GM12878 (cell line): ENCODE data around the gene FNIP1. TPM values are rescaled to one million over a fixed set of nuclear protein-coding genes. Genes with fewer than 3 reads are reported as not detected.

Source experiments
- ATAC-seq: fragments of 200-7000 bp; cut with Tn5 transposase; 3 replicates; pipeline ENCODE4 v1.9.1; 2020; ENCODE audit warnings: mild to moderate bottlenecking, moderate library complexity
- BruUV-seq: library from RNA; stranded (reverse); fragments of 400-500 nt; replicated peaks from 2 replicates; lab custom pipeline; 2021; lab: Mats Ljungman, UMichigan
- CTCF ChIA-PET: fragments of 300-600 bp; sonication (Branson Sonifier 250); formaldehyde crosslinking; extraction: SDS; loops from one replicate; lab custom pipeline; 2021; ENCODE audit warnings: inconsistent platforms; lab: Yijun Ruan, JAX
- POLR2A ChIA-PET: fragments of 350-600 bp; formaldehyde crosslinking; extraction: SDS; loops from one replicate; lab custom pipeline; 2021; ENCODE audit warnings: inconsistent platforms; lab: Charles Lee
- RAD21 ChIA-PET: fragments of 300-600 bp; sonication (Branson Sonifier 250); formaldehyde crosslinking; loops from one replicate; lab custom pipeline; 2023; ENCODE audit warnings: antibody characterized with exemption; ENCODE audit not compliant: unreplicated experiment; lab: Charles Lee
- SMC1A ChIA-PET: fragments of 300-600 bp; sonication (Branson Sonifier 250); formaldehyde crosslinking; loops from one replicate; lab custom pipeline; 2023; ENCODE audit not compliant: unreplicated experiment, uncharacterized antibody; lab: Charles Lee
- DNase-seq: peaks from one replicate; pipeline ENCODE4 v3.0.0-alpha.2; 2011; ENCODE audit warnings: low read depth, low spot score
- FAIRE-seq: peaks from 3 replicates; lab custom pipeline; 2011; peaks lifted over from hg19 to GRCh38; lab: Jason Lieb, UNC
- H2AFZ ChIP-seq: 2 replicates; pipeline ENCODE4 v1.6.0; 2011; ENCODE audit warnings: low read depth, low read length, control low read depth; ENCODE audit not compliant: control insufficient read depth
- H3K27ac ChIP-seq: 2 replicates; pipeline ENCODE4 v1.5.1; 2011; ENCODE audit warnings: control low read depth; ENCODE audit not compliant: control insufficient read depth, insufficient read depth
- H3K27me3 ChIP-seq, 2 experiments: replicated peaks in 1 of 2; 2 replicates each; pipeline versions ENCODE4 v1.6.0 to v1.6.1; 2011; ENCODE audit warnings: low read length in 1 of 2; ENCODE audit not compliant: control insufficient read depth in 2 of 2, insufficient read depth in 2 of 2
- H3K36me3 ChIP-seq, 2 experiments: 2 replicates each; pipeline ENCODE4 v1.5.1; 2011; ENCODE audit warnings: low read length in 1 of 2; ENCODE audit not compliant: control insufficient read depth in 2 of 2, insufficient read depth in 2 of 2
- H3K4me1 ChIP-seq: 2 replicates; pipeline ENCODE4 v1.6.1; 2011; ENCODE audit warnings: mild to moderate bottlenecking, low read length, moderate library complexity, mixed read lengths; ENCODE audit not compliant: control insufficient read depth, insufficient read depth
- H3K4me2 ChIP-seq: 2 replicates; pipeline ENCODE4 v1.6.0; 2011; ENCODE audit warnings: control low read depth; ENCODE audit not compliant: control insufficient read depth, insufficient read depth
- H3K4me3 ChIP-seq: fragments of 200-600 bp; sonication (generic); 2 replicates; pipeline ENCODE4 v1.5.1; 2016
- H3K79me2 ChIP-seq: 2 replicates; pipeline ENCODE4 v1.6.0; 2011; ENCODE audit warnings: low read length; ENCODE audit not compliant: control insufficient read depth, insufficient read depth
- H3K9ac ChIP-seq: 2 replicates; pipeline ENCODE4 v1.8.0; 2011; ENCODE audit warnings: low read length, control low read depth, mixed read lengths; ENCODE audit not compliant: control insufficient read depth, insufficient read depth
- H3K9me3 ChIP-seq: replicated peaks from 3 replicates; pipeline ENCODE4 v1.5.1; 2011; ENCODE audit warnings: mild to moderate bottlenecking, low read length; ENCODE audit not compliant: control insufficient read depth, insufficient read depth
- H4K20me1 ChIP-seq: 2 replicates; pipeline ENCODE4 v1.6.0; 2011; ENCODE audit not compliant: control insufficient read depth, insufficient read depth
- CHD2 ChIP-seq: IDR thresholded peaks from 2 replicates; pipeline ENCODE4 v1.6.1; 2011; ENCODE audit warnings: low read depth, low read length, improper control_type of control experiment, borderline replicate concordance
- NKRF ChIP-seq: fragments of 450-650 bp; conservative IDR thresholded peaks from 2 replicates; pipeline ENCODE4 v1.6.1; 2017; ENCODE audit warnings: mild to moderate bottlenecking, moderate library complexity
- RAD21 ChIP-seq: IDR thresholded peaks from 2 replicates; pipeline ENCODE4 v1.6.1; 2011; ENCODE audit warnings: mild to moderate bottlenecking, low read depth, low read length, moderate library complexity; ENCODE audit not compliant: insufficient read depth
- WGBS: methylation state at CpG from one replicate; pipeline ENCODE4 v1.1.6; 2016; ENCODE audit warnings: low lambda C conversion rate; ENCODE audit not compliant: insufficient replicate concordance, insufficient coverage; ENCODE audit errors: missing lambda C conversion rate; 5-methylcytosine and 5-hydroxymethylcytosine counted together
- in situ Hi-C: fragments of 300-500 bp; cut with MboI; formaldehyde crosslinking; loops from 9 replicates; pipeline ENCODE4 v1.14.3; 2018; ENCODE audit warnings: mixed read lengths
- intact Hi-C: fragments of 100-400 bp; cut with micrococcal nuclease; formaldehyde crosslinking; loops from one replicate; pipeline ENCODE4 v1.14.2; 2022; ENCODE audit not compliant: unreplicated experiment
- polyA plus RNA-seq, 11 experiments: library from polyadenylated mRNA; depleted of rRNA in 4 of 11; unstranded in 6 of 11; stranded (reverse) in 5 of 11; fragments of >200 nt; fragmentation: Nextera tagmentation in 4 of 11; fragmentation: Illumina TruSeq in 1 of 11; extraction: Ambion mirVana in 4 of 11; extraction: Trizol in 1 of 11; gene quantifications; 1 replicate in 1 of 11; 2 replicates in 10 of 11; pipeline versions ENCODE4 v1.2.1 to v1.2.3, GENCODE V29; 2011 to 2016; ENCODE audit warnings: inconsistent platforms in 2 of 11, missing spikeins in 2 of 11, low read depth in 1 of 11
- total RNA-seq, 4 experiments: library from RNA; depleted of rRNA in 3 of 4; stranded (reverse); fragments of >200 nt in 3 of 4; fragmentation: Illumina TruSeq in 1 of 4; extraction: Trizol in 1 of 4; gene quantifications; 2 replicates each; pipeline versions ENCODE4 v1.2.1 to v1.2.3, GENCODE V29; 2013 to 2021

The FNIP1 gene
- total and polyA plus RNA-seq, 10 of the 15 experiments (the other 5 are each of a cell fraction or from before 2014, with no cell fraction given): 4.3 to 18.0 (median 14.0) TPM

- no peak overlapping the region for H3K4me2 ChIP-seq
Observed at GRCh38 chr5:131611064-131611381, 185.8 kb downstream of the FNIP1 start.

More at GRCh38 chr5:131611064-131611381, 185.8 kb downstream of the FNIP1 start:
- Histone ChIP-seq H3K27ac (no peak overlapping the region), H3K4me1 (peaks cover 4% of the 10 kb centered on the region), H4K20me1 (no peaks in the 10 kb centered on the region), H3K4me3 (no peak overlapping the region), H3K79me2 (peaks cover 83% of the 10 kb centered on the region), H3K27me3 (no peaks in the 10 kb centered on the region), H3K9ac (no peak overlapping the region), H2AFZ (no peak overlapping the region), H3K36me3 (peaks cover 0 to 2% of the 10 kb centered on the region in 2 experiments; a peak in 2 of 4 replicates), H3K9me3 (peaks cover 5% of the 10 kb centered on the region; the same call in 2 of the 3 replicates)
- no TSS peak for BruUV-seq
- ChIA-PET POLR2A (interaction anchor here (1.1 kb wide), 1 partner anchor 20 kb away, joined by 4 read pairs; no protein-coding TSS in a partner anchor), RAD21 (no interaction called here), CTCF (interaction anchor here (0.9 kb wide), 1 partner anchor 22 kb away, joined by 3 read pairs; no protein-coding TSS in a partner anchor), SMC1A (interaction anchor here (2.0 to 2.8 kb wide), 2 partner anchors 19 to 22 kb away, joined by 5 to 9 read pairs; no protein-coding TSS in a partner anchor)
- in situ Hi-C loops: no loop called here
- DNase-seq: no peak
- 96% methylated on average over 2 of the region's 2 CpGs for WGBS
- TF ChIP-seq CHD2: no peak
- no peak for TF ChIP-seq RAD21
- TF ChIP-seq NKRF: no peak
- intact Hi-C loops: no loop called here
- FAIRE-seq: no peak
- ATAC-seq: no peak
